ENCODE results near the gene LRP1B.

GRCh38 chr2:141728886-141729285 lies 401.9 kb downstream of the LRP1B start:
- no peak for TF ChIP-seq EZH2 (IDR thresholded peaks at IDR 0.05; ENCODE audit: borderline replicate concordance, low read length)
- no peak for TF ChIP-seq CTCF (conservative IDR thresholded peaks at IDR 0.05 in 1 of 2, IDR thresholded peaks at IDR 0.05 in 1 of 2; ENCODE audit: extremely low read depth in 1 of 2, insufficient read depth in 1 of 2, low read depth in 1 of 2, low read length in 2 of 2)
